NCI-H2107 (cell line): Measurements from ENCODE around the gene CREBBP.
"Not testable (repeated sequence)": the region's sequence is repeated elsewhere in the genome, so short reads cannot be mapped to it uniquely, and the experiment has no call there.

Experiments used
- DNase-seq: peaks from one replicate; lab custom pipeline; 2025; lab: John Stamatoyannopoulos, UW

Gene CREBBP

DNA sequence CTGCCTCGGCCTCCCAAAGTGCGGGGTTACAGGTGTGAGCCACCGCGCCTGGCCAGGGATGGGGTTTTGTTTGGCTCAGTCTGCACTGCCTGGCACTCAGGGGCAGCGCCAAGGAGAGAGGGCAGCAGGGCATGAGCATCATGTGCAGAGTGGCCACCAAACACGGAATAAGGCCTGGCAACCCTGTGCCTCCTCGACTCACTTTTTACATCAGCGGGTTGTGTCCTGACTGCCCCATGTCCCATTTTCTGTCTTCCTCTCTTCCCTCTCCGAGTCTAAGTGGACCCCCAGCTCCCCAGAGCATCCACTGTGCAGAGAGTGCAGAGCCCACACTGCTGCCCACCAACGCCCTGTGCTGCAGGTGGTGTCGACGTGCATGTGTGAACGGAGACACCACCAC, 145.0 kb downstream of the CREBBP start:
- no peak for DNase-seq

DNA sequence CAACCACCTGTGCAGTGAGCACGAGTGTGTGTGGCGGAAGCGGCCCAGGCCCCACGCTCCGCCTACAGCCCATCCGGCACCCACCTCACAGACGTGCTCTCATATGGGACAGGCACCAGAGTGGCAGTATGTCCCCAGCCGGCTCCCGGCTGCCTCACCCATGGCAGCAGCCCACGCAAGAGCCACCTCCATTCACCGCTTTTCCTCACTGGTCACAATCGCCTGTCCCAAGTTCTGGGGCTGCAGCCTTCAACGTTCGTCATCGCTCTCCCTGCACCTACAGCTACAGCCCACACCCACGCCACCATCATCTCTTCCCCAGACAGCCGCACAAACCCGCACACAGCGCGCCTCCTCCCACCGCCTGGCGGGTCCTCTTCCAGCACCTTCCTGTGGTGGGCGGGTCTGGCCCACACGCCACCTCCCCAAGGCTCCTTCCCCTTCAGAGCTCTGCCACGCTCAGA, 145.7 kb downstream of the CREBBP start:
- no peak for DNase-seq

DNA sequence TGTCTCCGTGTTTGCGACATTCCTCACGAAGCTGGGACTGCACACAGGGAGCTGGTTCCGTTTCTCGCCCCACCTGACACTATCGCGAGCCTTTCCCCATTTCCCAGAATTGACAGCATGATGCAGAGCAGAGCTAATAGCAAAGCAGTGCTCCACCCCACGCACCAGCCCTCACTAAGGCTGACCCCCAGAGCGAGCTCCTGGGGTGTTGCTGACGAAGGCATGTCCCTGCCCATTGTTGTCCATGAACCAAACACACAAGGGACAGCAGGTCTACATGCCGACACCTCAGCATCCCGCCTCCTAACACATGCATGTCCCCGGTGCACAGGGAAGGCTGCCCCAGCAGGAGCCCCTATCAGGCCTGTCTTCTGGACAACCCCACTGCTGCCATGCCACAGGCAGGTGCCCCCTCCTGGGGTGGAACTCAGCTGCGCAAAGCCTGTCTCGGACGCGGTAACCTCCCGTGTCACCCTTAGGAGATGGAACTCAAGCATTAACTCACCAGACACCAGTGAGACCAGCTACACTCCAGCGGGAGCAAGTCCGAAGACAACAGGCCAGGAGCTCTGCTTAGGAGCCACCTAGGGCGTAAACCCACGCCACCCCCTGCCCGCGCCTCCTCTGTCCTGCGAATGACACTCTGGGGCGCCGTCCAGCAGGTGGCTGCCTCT, 146.3 kb downstream of the CREBBP start:
- DNase-seq, result no peak

- DNase-seq, result no peak
These were observed 148.3 kb downstream of the CREBBP start for GRCh38 chr16:3732171-3732570.

DNA sequence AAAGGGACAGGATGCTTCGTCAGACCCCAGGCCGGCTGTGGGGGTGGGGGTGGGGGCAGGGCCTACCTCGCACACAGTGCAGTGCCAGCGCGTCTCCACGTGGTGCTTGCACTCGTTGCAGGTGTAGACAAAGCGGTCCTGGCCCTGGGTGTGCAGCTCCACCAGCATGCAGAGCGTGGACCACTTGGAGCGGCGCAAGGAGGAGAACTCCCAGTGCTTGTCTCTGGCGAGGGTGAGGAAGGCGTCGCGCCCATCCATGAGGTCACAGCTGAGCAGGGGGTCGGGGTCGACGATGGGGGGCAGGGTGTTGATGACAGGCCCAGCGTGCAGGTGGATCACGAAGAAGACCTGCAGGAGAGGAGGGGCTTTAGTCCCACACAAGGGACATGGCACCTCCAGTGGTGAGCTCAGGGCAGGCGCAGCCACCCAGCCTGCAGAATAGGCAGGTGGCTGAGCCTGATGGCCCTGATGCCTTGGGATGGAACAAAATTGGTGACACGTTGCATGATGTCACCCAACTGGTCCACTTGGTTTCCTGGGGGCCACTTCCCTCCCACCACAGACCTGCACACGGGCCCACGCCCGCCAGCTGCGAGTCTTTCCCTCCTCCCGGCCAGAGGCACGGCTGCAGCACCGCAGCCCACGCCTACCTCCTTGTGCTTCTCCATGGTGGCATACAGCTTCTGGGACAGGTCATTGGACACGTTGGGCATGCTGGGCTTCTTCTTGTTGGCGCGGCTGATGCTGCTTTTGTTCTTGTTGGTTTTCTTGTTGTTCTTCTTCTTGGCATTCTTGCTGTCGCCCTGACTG, 149.2 kb downstream of the CREBBP start:
- DNase-seq, result no peak

GRCh38 chr16:3730161-3731125, 150.1 kb downstream of the CREBBP start:
- DNase-seq, result no peak

- no peak for DNase-seq
These were observed 151.1 kb downstream of the CREBBP start for GRCh38 chr16:3729161-3730112.

GRCh38 chr16:3728424-3729160, 151.9 kb downstream of the CREBBP start:
- DNase-seq, result no peak

GRCh38 chr16:3727806-3728381, 152.6 kb downstream of the CREBBP start:
- no peak for DNase-seq

GRCh38 chr16:3726021-3726687, 154.4 kb downstream of the CREBBP start:
- DNase-seq, result no peak

- no peak for DNase-seq
These were observed 155.2 kb downstream of the CREBBP start for GRCh38 chr16:3725276-3725675.

DNA sequence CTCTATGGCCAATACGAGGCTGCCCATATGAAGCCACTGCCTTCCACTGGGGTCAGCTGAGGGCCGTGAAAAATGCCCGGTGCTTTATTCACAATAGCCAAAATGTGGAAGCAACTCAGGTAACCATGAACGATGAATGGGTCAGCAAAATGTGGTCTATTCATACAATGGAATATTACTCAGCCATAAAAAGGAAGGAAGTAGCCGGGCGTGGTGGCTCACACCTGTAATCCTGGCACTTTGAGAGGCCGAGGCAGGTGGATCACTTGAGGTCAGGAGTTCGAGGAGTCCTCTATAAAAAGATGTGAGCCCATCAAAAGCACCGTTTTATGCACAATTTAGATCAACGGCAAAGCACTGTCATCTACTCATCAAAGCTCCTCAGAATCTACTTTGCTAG, 158.0 kb downstream of the CREBBP start:
- DNase-seq, result no peak

GRCh38 chr16:3720418-3720817, 160.1 kb downstream of the CREBBP start:
- DNase-seq, result no peak

DNA sequence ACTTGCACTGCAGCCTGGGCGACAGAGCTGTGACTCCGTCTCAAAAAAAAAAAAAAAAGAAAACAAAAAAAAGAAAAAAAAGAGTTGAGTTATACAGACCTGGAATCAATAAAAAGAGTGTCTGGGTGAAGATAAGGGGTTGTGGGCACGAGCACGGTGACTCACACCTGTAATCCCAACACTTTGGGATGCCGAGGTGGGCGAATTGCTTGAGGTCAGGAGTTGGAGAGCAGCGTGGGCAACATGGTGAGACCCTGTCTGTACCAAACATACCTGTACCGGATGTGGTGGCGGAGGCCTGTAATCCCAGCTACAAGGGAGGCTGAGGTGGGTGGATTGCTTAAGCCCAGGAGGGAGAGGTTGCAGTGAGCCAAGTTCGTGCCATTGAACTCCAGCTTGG, 161.9 kb downstream of the CREBBP start:
- DNase-seq, result no peak

- no peak for DNase-seq
These were observed 162.5 kb downstream of the CREBBP start for GRCh38 chr16:3718019-3718391.

GRCh38 chr16:3717235-3718018, 163.1 kb downstream of the CREBBP start, which contains the start of gene TRAP1:
Gene TRAP1 (minus strand): TSS chr16:3717524. CDS start chr16:3717508, 16 bp downstream.
- peak; percentile 71 for DNase-seq

DNA sequence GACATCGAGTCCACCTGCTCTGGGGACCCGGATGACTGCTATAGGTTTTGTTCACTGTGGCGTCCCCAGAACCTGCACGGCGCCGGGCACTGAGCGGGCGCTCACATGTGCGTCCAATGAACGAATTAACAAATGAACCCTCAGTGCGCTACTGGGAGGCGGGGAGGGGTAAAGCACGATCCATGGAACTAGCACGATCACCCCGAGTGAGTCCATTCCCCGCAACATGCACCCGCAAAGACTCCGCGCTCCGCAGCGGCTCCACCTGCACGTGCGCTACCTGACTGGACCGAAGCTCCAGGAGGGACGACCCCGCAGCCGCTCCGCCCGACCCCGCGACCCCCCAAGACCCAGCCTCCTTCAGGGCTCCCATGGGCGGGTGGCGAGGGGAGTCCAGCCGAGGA, 163.7 kb downstream of the CREBBP start:
- no peak for DNase-seq

- DNase-seq, result no peak
These were observed 165.1 kb downstream of the CREBBP start for GRCh38 chr16:3715430-3715829.

DNA sequence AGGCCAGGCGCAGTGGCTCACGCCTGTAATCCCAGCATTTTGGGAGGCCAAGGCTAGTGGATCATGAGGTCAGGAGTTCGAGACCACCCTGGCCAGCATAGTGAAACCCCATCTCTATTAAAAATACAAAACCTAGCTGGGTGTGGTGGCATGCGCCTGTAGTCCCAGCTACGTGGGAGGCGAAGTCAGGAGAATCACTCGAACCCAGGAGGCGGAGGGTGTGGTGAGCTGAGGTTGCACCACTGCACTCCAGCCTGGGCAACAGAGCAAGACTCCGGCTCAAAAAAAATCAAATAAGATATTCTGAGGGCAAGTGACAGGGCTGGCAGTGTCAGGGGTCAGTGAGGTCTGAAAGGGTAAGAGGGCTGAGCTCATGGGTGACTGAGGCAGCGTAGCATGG, 166.1 kb downstream of the CREBBP start:
- DNase-seq, result not testable (repeated sequence)
